DOHH2 (cell line): ENCODE results near the gene PTGIS.

ENCODE experiments used
- H3F3A ChIP-seq: fragments of 200-600 bp; sonication (generic), shearing (Covaris generic); 2 replicates; pipeline ENCODE4 v1.6.0; 2016; ENCODE audit warnings: antibody characterized with exemption, mild to moderate bottlenecking; ENCODE audit not compliant: control insufficient read depth, insufficient read depth
- H3K27ac ChIP-seq: fragments of 200-600 bp; sonication (generic); 2 replicates; pipeline ENCODE4 v1.5.1; 2014; ENCODE audit warnings: low read depth, mild to moderate bottlenecking, low read length, moderate library complexity
- H3K27me3 ChIP-seq: fragments of 200-600 bp; sonication (generic); 2 replicates; pipeline ENCODE4 v1.6.1; 2014; ENCODE audit warnings: mild to moderate bottlenecking, low read length, mixed read lengths; ENCODE audit not compliant: control insufficient read depth
- H3K36me3 ChIP-seq: fragments of 200-600 bp; sonication (generic); 2 replicates; pipeline ENCODE4 v1.6.1; 2014; ENCODE audit warnings: mild to moderate bottlenecking, low read length, moderate library complexity, mixed read lengths; ENCODE audit not compliant: control insufficient read depth
- H3K4me1 ChIP-seq: fragments of 200-600 bp; sonication (generic); 2 replicates; pipeline ENCODE4 v1.6.1; 2014; ENCODE audit warnings: mild to moderate bottlenecking, low read length, mixed read lengths; ENCODE audit not compliant: control insufficient read depth
- H3K4me2 ChIP-seq: fragments of 200-600 bp; sonication (generic); 2 replicates; pipeline ENCODE4 v1.6.0; 2014; ENCODE audit warnings: mild to moderate bottlenecking, low read length, moderate library complexity
- H3K4me3 ChIP-seq: fragments of 200-600 bp; sonication (generic); 2 replicates; pipeline ENCODE4 v1.5.1; 2014; ENCODE audit warnings: mild to moderate bottlenecking, low read length, mixed read lengths
- H3K79me2 ChIP-seq: fragments of 200-600 bp; sonication (generic); 2 replicates; pipeline ENCODE4 v1.6.1; 2014; ENCODE audit warnings: mild to moderate bottlenecking, low read length, mixed read lengths; ENCODE audit not compliant: control insufficient read depth
- H3K9me2 ChIP-seq: fragments of 200-600 bp; sonication (generic); replicated peaks from 2 replicates; pipeline ENCODE4 v1.6.1; 2014; ENCODE audit warnings: mild to moderate bottlenecking, low read length, mixed read lengths; ENCODE audit not compliant: control insufficient read depth
- H3K9me3 ChIP-seq: fragments of 200-600 bp; sonication (generic); 2 replicates; pipeline ENCODE4 v1.6.1; 2014; ENCODE audit warnings: antibody characterized with exemption, low read length, mixed read lengths; ENCODE audit not compliant: control insufficient read depth, insufficient read depth
- H4K20me1 ChIP-seq: fragments of 200-600 bp; sonication (generic); 2 replicates; pipeline ENCODE4 v1.6.0; 2014; ENCODE audit warnings: low read depth, mild to moderate bottlenecking, antibody characterized with exemption, low read length, moderate library complexity; ENCODE audit not compliant: control insufficient read depth, insufficient read depth
- CTCF ChIP-seq: fragments of 200-600 bp; sonication (generic); IDR thresholded peaks from one replicate; pipeline ENCODE4 v1.5.1; 2014; ENCODE audit warnings: antibody characterized with exemption, mild to moderate bottlenecking, low read depth, low read length; ENCODE audit not compliant: poor library complexity, severe bottlenecking
- EZH2phosphoT487 ChIP-seq: fragments of 200-600 bp; sonication (generic); IDR thresholded peaks from 2 replicates; pipeline ENCODE4 v1.6.1; 2017; ENCODE audit warnings: borderline replicate concordance, mild to moderate bottlenecking, antibody characterized with exemption, low read length, moderate library complexity, mixed read lengths

PTGIS gene

GRCh38 chr20:49599746-49600113 is 31.8 kb upstream of the PTGIS start:
- Histone ChIP-seq H3K79me2 (no peaks in the 10 kb centered on the region), H3K27me3 (no peaks in the 10 kb centered on the region), H3K9me2 (no peaks in the 10 kb centered on the region), H3K4me1 (peaks cover 43% of the 10 kb centered on the region), H3K36me3 (no peaks in the 10 kb centered on the region), H4K20me1 (no peaks in the 10 kb centered on the region), H3F3A (no peaks in the 10 kb centered on the region), H3K27ac (no peak overlapping the region), H3K4me2 (no peak overlapping the region), H3K4me3 (no peak overlapping the region), H3K9me3 (no peaks in the 10 kb centered on the region)
- TF ChIP-seq CTCF (no peak), EZH2phosphoT487 (no peak)

DNA sequence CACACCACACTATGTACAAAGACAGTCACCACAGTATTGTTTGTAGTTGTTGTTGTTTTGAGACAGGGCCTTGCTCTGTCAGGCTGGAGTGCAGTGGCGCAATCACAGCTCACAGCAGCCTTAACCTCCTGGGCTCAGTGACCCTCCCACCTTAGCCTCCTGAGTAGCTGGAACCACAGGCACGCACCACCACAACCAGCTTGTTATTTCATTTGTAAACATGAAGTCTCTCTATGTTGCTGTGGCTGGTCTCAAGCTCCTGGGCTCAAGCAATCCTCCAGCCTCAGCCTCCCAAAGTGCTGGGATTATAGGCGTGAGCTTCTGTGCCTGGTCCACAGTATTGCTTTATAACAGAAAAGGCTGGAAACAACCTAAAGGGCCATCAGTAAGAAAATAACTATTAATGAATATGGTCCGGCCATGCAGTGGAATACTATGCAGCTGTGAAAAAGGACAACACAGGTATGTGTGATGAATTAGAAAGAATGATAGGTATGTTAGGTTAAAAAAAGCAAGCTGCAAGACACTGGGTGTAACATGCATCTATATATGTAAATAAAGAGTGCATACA is 30.0 kb upstream of the PTGIS start:
- H3K9me3 ChIP-seq: no peaks in the 10 kb centered on the region
- H3K4me1 ChIP-seq: peaks cover 27% of the 10 kb centered on the region
- H3K27ac ChIP-seq: no peak overlapping the region

GRCh38 chr20:49595811-49596561 is 28.0 kb upstream of the PTGIS start:
- Histone ChIP-seq H3K4me2 (no peak overlapping the region), H3K9me2 (no peaks in the 10 kb centered on the region), H4K20me1 (no peaks in the 10 kb centered on the region), H3K79me2 (no peaks in the 10 kb centered on the region), H3K4me1 (peaks cover 26% of the 10 kb centered on the region), H3K27me3 (peaks cover 2% of the 10 kb centered on the region; the same call in 1 of the 2 replicates), H3F3A (no peaks in the 10 kb centered on the region), H3K27ac (no peak overlapping the region), H3K9me3 (no peaks in the 10 kb centered on the region), H3K4me3 (no peak overlapping the region), H3K36me3 (no peaks in the 10 kb centered on the region)
- TF ChIP-seq CTCF (no peak), EZH2phosphoT487 (no peak)

More for the DNA sequence above, 30.0 kb upstream of the PTGIS start:
- no peaks in the 10 kb centered on the region for H3F3A ChIP-seq
- TF ChIP-seq EZH2phosphoT487 (no peak), CTCF (no peak)
- no peaks in the 10 kb centered on the region for H3K9me2 ChIP-seq
- H3K27me3 ChIP-seq: peaks cover 2% of the 10 kb centered on the region; the same call in 1 of the 2 replicates
- no peaks in the 10 kb centered on the region for H4K20me1 ChIP-seq
- no peaks in the 10 kb centered on the region for H3K79me2 ChIP-seq
- no peak overlapping the region for H3K4me2 ChIP-seq
- no peaks in the 10 kb centered on the region for H3K36me3 ChIP-seq
- no peak overlapping the region for H3K4me3 ChIP-seq
